Heart right ventricle (tissue), 16 donors: ENCODE results near the gene CARD11. TPM values are rescaled to one million over a fixed set of nuclear protein-coding genes. Genes with fewer than 3 reads are reported as not detected.

Source experiments
- ATAC-seq, 8 donors: fragments of 200-7000 bp; cut with Tn5 transposase; one replicate each; pipeline ENCODE4 v1.9.1; 2020; ENCODE audit warnings: mild to moderate bottlenecking in 8 of 8, moderate library complexity in 8 of 8, moderate number of reproducible peaks in 1 of 8
- DNase-seq, 2 donors: peaks; one replicate each; pipeline ENCODE4 v3.0.0-alpha.2; 2020
- H3K27ac ChIP-seq, 10 donors: fragments of 200-600 bp; sonication (generic) in 2 of 10; one replicate each; pipeline versions ENCODE4 v1.5.0 to v1.8.0; 2020 to 2022; ENCODE audit warnings: mild to moderate bottlenecking in 3 of 10
- H3K27me3 ChIP-seq, 7 donors: fragments of 200-600 bp; one replicate each; pipeline ENCODE4 v1.8.0; 2021 to 2022; ENCODE audit warnings: mild to moderate bottlenecking in 2 of 7
- H3K36me3 ChIP-seq, 9 donors: fragments of 200-600 bp; sonication (generic) in 1 of 9; one replicate each; pipeline versions ENCODE4 v1.5.0 to v1.8.0; 2020 to 2022; ENCODE audit warnings: mild to moderate bottlenecking in 2 of 9
- H3K4me1 ChIP-seq, 9 donors: fragments of 200-600 bp; sonication (generic) in 1 of 9; one replicate each; pipeline versions ENCODE4 v1.5.0 to v1.8.0; 2020 to 2022; ENCODE audit warnings: mild to moderate bottlenecking in 4 of 9
- H3K4me3 ChIP-seq, 10 donors: fragments of 200-600 bp; sonication (generic) in 2 of 10; one replicate each; pipeline versions ENCODE4 v1.5.0 to v1.8.0; 2020 to 2022; ENCODE audit warnings: mild to moderate bottlenecking in 7 of 10, moderate library complexity in 2 of 10
- H3K9me3 ChIP-seq, 11 donors: fragments of 200-600 bp in 10 of 11; sonication (generic) in 2 of 11; one replicate each; pipeline versions ENCODE4 v1.5.0 to v1.8.0; 2013 to 2022; ENCODE audit warnings: mild to moderate bottlenecking in 2 of 11, control low read depth in 1 of 11, moderate library complexity in 1 of 11
- WGBS, 2 donors: extraction: QIAGEN DNeasy Blood & Tissue Kit; methylation state at CpG; one replicate each; pipeline ENCODE4 v1.1.7; 2013; ENCODE audit warnings: inconsistent platforms in 1 of 2; 5-methylcytosine and 5-hydroxymethylcytosine counted together
- intact Hi-C, 10 donors: fragments of 100-400 bp; cut with DNase I; formaldehyde crosslinking; loops; one replicate each; pipeline versions ENCODE4 v1.11.1 to v1.14.2; 2022
- polyA plus RNA-seq, 2 donors: library from polyadenylated mRNA; stranded (reverse); fragments of 200-250 nt; gene quantifications; one replicate each; pipeline ENCODE4 v1.2.3, GENCODE V29; 2013
- total RNA-seq, 10 donors: library from RNA; stranded (reverse); fragmentation: NEBNext Ultra II Directional in 3 of 10; extraction: Animal tissue kit (Norgen Biotek cat#: 25700) in 3 of 10; gene quantifications; one replicate each; pipeline versions ENCODE4 v1.2.1 to v1.2.4, GENCODE V29; 2021 to 2023
- TF ChIP-seq, protein P1 (sequence below), 9 donors: fragments of 200-600 bp; sonication (generic) in 2 of 9; IDR thresholded peaks; one replicate each; pipeline versions ENCODE4 v1.5.0 to v1.8.0; 2021 to 2022; ENCODE audit warnings: antibody characterized with exemption in 9 of 9, mild to moderate bottlenecking in 5 of 9, moderate library complexity in 1 of 9
- donor health status: Arrhythmogenic right ventricular cardiomyopathy.
- donor health status: ischemic (EF 13 %, LVEDD 7.1; RV severe dilation, severe dysfunction).
- donor health status: healthy with polysubstance abuse.
- donor health status: DM: no; HTN: yes; CAD: no.
- donor health status: DM: no; HTN: no; CAD: no.
- donor health status: ischemic (EF 25% LVEDD 6.9; RV normal size, moderate dysfunction).
- donor health status: ischemic (EF 25% LVEDD 5.7; RV mildly dilated, moderate dysfunction).
- donor health status: healthy.
- donor health status: DM: yes; HTN: yes; CAD: no.
- donor health status: Ischemic cardiomyopathy.
- donor health status: ischemic (EF 35%, LVEDD 5.7; RV mildly dilated, moderate dysfunction).
- donor health status: nonischemic (EF 11% LVEDD 7.7; RV severe dilation, severe dysfunction).
- donor health status: DM: yes; HTN: yes; CAD: no.
- donor health status: PGD.
- donor health status: ischemic (EF 29% LVEDD 5.4; RV normal size, mild dysfunction).
- donor health status: nonischemic (EF 23%, LVEDD 6.1; RV moderate dilation, normal function).

Gene CARD11
- total and polyA plus RNA-seq, 12 donors = 0.14 to 1.7 (median 0.30) TPM; not detected in 1

DNA sequence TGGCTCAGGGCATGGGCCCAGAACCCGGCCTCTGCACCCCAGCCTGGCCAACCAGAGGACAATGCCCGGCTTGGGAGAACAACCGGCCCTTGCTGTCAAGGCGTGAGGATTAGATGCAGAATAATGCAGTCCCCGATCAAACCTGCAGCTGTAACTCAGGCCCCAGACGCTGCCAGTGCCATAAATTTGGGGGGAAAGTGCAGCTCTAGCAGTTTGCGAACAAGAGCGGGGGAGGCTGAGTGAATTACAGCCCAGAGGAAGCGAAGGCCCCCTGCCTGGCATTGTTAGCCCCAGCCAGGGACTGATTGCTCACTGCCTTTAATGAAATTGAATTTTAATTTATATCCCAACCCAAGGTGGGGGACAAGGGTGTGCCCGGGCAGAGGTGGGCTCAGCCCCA is 161.6 kb downstream of the CARD11 start:
- H3K4me3 ChIP-seq = no peak overlapping the region
- no peak overlapping the region for H3K27ac ChIP-seq
- H3K9me3 ChIP-seq = no peaks in the 10 kb centered on the region
- ATAC-seq (no peak), DNase-seq (no peak)
- no peaks in the 10 kb centered on the region for H3K36me3 ChIP-seq
- intact Hi-C loops = loop anchor here in 5 of 10 donors (10.0 kb wide), 3 partner anchors 273 to 1013 kb away; no protein-coding TSS in a partner anchor
- WGBS, 2 donors = 78 to 82% methylated on average over 10 of the region's 10 CpGs
- TF ChIP-seq, protein P1, sequence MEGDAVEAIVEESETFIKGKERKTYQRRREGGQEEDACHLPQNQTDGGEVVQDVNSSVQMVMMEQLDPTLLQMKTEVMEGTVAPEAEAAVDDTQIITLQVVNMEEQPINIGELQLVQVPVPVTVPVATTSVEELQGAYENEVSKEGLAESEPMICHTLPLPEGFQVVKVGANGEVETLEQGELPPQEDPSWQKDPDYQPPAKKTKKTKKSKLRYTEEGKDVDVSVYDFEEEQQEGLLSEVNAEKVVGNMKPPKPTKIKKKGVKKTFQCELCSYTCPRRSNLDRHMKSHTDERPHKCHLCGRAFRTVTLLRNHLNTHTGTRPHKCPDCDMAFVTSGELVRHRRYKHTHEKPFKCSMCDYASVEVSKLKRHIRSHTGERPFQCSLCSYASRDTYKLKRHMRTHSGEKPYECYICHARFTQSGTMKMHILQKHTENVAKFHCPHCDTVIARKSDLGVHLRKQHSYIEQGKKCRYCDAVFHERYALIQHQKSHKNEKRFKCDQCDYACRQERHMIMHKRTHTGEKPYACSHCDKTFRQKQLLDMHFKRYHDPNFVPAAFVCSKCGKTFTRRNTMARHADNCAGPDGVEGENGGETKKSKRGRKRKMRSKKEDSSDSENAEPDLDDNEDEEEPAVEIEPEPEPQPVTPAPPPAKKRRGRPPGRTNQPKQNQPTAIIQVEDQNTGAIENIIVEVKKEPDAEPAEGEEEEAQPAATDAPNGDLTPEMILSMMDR (IDR thresholded peaks at IDR 0.05) = no peak
- no peaks in the 10 kb centered on the region for H3K4me1 ChIP-seq
- peaks cover 0 to 4% (median 0%) of the 10 kb centered on the region in 7 donors for H3K27me3 ChIP-seq

DNA sequence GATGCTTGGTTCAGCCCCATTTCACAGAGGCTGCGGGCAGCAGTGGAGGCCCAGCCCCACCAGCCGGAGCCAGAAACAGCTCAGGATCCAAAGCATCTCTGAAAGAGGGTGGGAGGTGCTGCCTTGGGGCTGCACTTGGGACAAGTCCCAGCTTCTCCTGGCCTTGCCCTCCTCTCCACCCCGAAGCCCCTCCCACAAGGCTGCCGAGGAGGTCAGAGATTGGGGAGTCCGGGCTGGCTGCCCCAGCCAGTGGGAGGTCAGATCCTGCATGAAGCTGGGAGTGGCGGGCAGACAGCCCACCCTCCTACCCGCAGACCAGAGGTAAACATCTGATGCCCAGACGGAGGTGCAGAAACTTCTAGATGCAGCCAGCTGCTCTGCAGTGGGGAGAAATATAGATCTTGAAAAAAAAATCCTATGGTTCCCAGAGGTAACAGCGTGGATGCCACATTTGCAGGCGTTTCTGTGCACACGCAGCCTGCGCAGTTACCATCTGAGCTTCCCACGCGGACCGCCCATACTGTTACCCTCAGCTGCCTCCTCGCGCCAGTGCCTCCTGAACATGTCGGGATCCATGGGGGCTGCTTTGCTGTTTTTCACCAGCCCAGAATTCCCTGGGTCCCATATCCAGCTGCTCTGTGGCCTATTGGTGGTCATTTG is 162.7 kb downstream of the CARD11 start:
- Histone ChIP-seq H3K4me3 (no peak overlapping the region), H3K27me3 (peaks cover 0 to 10% (median 0%) of the 10 kb centered on the region in 7 donors), H3K27ac (no peak overlapping the region), H3K36me3 (no peaks in the 10 kb centered on the region), H3K4me1 (no peaks in the 10 kb centered on the region), H3K9me3 (no peaks in the 10 kb centered on the region)
- ATAC-seq = no peak
- TF ChIP-seq, protein P1 (IDR thresholded peaks at IDR 0.05) = no peak
- 59 to 66% methylated on average over 18 of the region's 18 CpGs for WGBS, 2 donors
- intact Hi-C loops = loop anchor here in 5 of 10 donors (10.0 kb wide), 3 partner anchors 274 to 1014 kb away; no protein-coding TSS in a partner anchor
- no peak for DNase-seq

DNA sequence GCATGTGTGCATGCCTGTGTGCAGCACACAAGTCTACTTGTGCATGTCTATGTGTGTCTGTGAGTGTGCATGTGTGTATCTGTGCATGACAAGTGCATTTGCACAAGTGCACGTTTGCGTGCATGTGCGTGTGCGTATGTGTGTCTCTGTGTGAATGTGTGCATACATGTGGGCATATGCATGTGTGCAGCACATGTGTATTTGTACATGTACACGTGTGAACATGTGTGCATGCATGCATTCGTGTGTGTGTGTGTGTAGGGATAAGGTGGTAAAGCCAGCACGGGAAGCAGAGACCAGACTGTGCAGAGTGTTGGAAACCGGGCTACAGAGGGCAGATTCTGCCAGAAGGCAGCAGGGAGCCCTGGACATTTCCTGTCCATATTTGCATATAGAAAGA is 163.6 kb downstream of the CARD11 start:
- H3K36me3 ChIP-seq = no peaks in the 10 kb centered on the region
- H3K4me1 ChIP-seq = no peaks in the 10 kb centered on the region
- intact Hi-C loops = loop anchor here in 5 of 10 donors (10.0 kb wide), 3 partner anchors 275 to 1015 kb away; no protein-coding TSS in a partner anchor
- ATAC-seq (no peak), DNase-seq (no peak)
- H3K27me3 ChIP-seq = peaks cover 0 to 10% (median 0%) of the 10 kb centered on the region in 7 donors
- TF ChIP-seq, protein P1 (IDR thresholded peaks at IDR 0.05) = no peak
- no peak overlapping the region for H3K27ac ChIP-seq
- no peak overlapping the region for H3K4me3 ChIP-seq
- 66 to 73% methylated on average over 8 of the region's 8 CpGs for WGBS, 2 donors
- H3K9me3 ChIP-seq = no peaks in the 10 kb centered on the region

DNA sequence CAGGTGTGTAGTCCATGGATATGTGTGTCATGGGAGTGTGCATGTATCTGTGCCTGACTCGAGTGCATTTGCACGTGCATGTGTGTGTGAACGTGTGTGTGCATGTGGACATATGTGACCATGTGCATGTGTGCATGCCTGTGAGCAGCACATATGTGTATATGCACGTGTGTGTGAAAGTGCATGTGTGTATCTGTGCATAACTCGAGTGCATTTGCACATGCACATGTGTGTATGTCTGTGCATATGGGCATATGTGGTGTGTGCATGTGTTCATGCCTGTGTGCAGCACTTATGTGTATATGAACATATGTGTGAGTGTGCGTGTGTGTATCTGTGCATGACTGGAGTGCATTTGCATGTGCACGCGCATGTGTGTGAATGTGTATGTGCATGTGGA is 164.3 kb downstream of the CARD11 start:
- ATAC-seq = no peak
- Histone ChIP-seq H3K4me1 (no peaks in the 10 kb centered on the region), H3K9me3 (no peaks in the 10 kb centered on the region), H3K36me3 (no peaks in the 10 kb centered on the region), H3K27ac (no peak overlapping the region), H3K4me3 (no peak overlapping the region), H3K27me3 (peaks cover 0 to 10% (median 0%) of the 10 kb centered on the region in 7 donors)
- TF ChIP-seq, protein P1 (IDR thresholded peaks at IDR 0.05) = no peak
- intact Hi-C loops = loop anchor here in 1 of 10 donors (10.0 kb wide), 1 partner anchor 1015 kb away; no protein-coding TSS in a partner anchor
- no peak for DNase-seq
- WGBS, 2 donors = 93 to 95% methylated on average over 8 of the region's 8 CpGs
